ENCODE data around the gene CAMK4.
A peak's percentile ranks its signal among the peaks of the same experiment; 100 is the strongest.

CAMK4 gene

GRCh38 chr5:111229221-111229835 is 5.1 kb downstream of the CAMK4 start:
- DNase-seq (ENCODE audit: low read depth in 2 of 2), result no peak

GRCh38 chr5:111229871-111230810 is 6.0 kb downstream of the CAMK4 start:
- DNase-seq (ENCODE audit: low read depth in 2 of 2), result no peak

- no peak for DNase-seq (ENCODE audit: low read depth in 2 of 2)
These were observed 6.9 kb downstream of the CAMK4 start for GRCh38 chr5:111231119-111231518.

GRCh38 chr5:111232311-111233051 is 8.3 kb downstream of the CAMK4 start:
- DNase-seq (ENCODE audit: low read depth in 2 of 2), result no peak

GRCh38 chr5:111233052-111233374 is 8.8 kb downstream of the CAMK4 start:
- DNase-seq (ENCODE audit: low read depth in 2 of 2), result no peak

- no peak for DNase-seq (ENCODE audit: low read depth in 2 of 2)
These were observed 9.9 kb downstream of the CAMK4 start for GRCh38 chr5:111234125-111234524.

GRCh38 chr5:111235635-111236034 is 11.5 kb downstream of the CAMK4 start:
- no peak for DNase-seq (ENCODE audit: low read depth in 2 of 2)

GRCh38 chr5:111236348-111236747 is 12.2 kb downstream of the CAMK4 start:
- DNase-seq (ENCODE audit: low read depth in 2 of 2), result no peak

- DNase-seq (ENCODE audit: low read depth in 2 of 2), result no peak
These were observed 12.8 kb downstream of the CAMK4 start for GRCh38 chr5:111236995-111237394.

- no peak for DNase-seq (ENCODE audit: low read depth in 2 of 2)
These were observed 13.3 kb downstream of the CAMK4 start for GRCh38 chr5:111237470-111237869.

GRCh38 chr5:111238431-111239225 is 14.4 kb downstream of the CAMK4 start:
- DNase-seq (ENCODE audit: low read depth in 2 of 2), result no peak

GRCh38 chr5:111241696-111242095 is 17.5 kb downstream of the CAMK4 start:
- DNase-seq (ENCODE audit: low read depth in 2 of 2), result no peak

- no peak for DNase-seq (ENCODE audit: low read depth in 2 of 2)
These were observed 18.4 kb downstream of the CAMK4 start for GRCh38 chr5:111242606-111243005.

GRCh38 chr5:111243318-111243717 is 19.1 kb downstream of the CAMK4 start:
- DNase-seq (ENCODE audit: low read depth in 2 of 2), result no peak

- no peak for DNase-seq (ENCODE audit: low read depth in 2 of 2)
These were observed 21.5 kb downstream of the CAMK4 start for GRCh38 chr5:111245654-111246053.

GRCh38 chr5:111246459-111246858 is 22.3 kb downstream of the CAMK4 start:
- DNase-seq (ENCODE audit: low read depth in 2 of 2), result no peak

- no peak for DNase-seq (ENCODE audit: low read depth in 2 of 2)
These were observed 24.4 kb downstream of the CAMK4 start for GRCh38 chr5:111248571-111248970.

GRCh38 chr5:111251921-111252320 is 27.7 kb downstream of the CAMK4 start:
- no peak for DNase-seq (ENCODE audit: low read depth in 2 of 2)

- no peak for DNase-seq (ENCODE audit: low read depth in 2 of 2)
These were observed 28.8 kb downstream of the CAMK4 start for GRCh38 chr5:111252799-111253545.

- DNase-seq (ENCODE audit: low read depth in 2 of 2), result peak; percentile 13 to 60
These were observed 30.4 kb downstream of the CAMK4 start for GRCh38 chr5:111254613-111255012.

GRCh38 chr5:111255169-111255568 is 31.0 kb downstream of the CAMK4 start:
- no peak for DNase-seq (ENCODE audit: low read depth in 2 of 2)
